SKM-1 (cell line): Measurements from ENCODE around the gene PTPRC.

Experiments used
- DNase-seq: peaks from one replicate; lab custom pipeline; 2025; ENCODE audit not compliant: unreplicated experiment; lab: John Stamatoyannopoulos, UW

Gene PTPRC

GRCh38 chr1:198754670-198755069 lies 115.8 kb downstream of the PTPRC start:
- DNase-seq: no peak

DNA sequence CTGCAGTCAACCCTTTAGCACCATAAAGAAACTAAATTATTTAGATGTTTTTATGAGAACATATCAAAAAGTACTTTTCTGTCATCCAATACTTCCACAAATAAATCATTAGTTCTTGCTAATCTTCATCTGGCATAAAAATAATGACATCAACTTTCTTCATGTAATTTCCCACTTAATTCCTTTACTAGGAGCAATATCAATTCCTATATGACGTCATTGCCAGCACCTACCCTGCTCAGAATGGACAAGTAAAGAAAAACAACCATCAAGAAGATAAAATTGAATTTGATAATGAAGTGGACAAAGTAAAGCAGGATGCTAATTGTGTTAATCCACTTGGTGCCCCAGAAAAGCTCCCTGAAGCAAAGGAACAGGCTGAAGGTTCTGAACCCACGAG lies 116.9 kb downstream of the PTPRC start:
- no peak for DNase-seq

DNA sequence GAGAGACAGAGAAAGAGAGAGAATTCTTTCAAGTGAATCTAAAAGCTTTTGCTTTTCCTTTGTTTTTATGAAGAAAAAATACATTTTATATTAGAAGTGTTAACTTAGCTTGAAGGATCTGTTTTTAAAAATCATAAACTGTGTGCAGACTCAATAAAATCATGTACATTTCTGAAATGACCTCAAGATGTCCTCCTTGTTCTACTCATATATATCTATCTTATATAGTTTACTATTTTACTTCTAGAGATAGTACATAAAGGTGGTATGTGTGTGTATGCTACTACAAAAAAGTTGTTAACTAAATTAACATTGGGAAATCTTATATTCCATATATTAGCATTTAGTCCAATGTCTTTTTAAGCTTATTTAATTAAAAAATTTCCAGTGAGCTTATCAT lies 117.6 kb downstream of the PTPRC start:
- DNase-seq: no peak

- no peak for DNase-seq
These were observed 123.2 kb downstream of the PTPRC start for GRCh38 chr1:198761859-198762616.

GRCh38 chr1:198763298-198763714 lies 124.5 kb downstream of the PTPRC start:
- DNase-seq: no peak

GRCh38 chr1:198764748-198765147 lies 125.9 kb downstream of the PTPRC start:
- DNase-seq: no peak

- no peak for DNase-seq
These were observed 126.6 kb downstream of the PTPRC start for GRCh38 chr1:198765416-198765815.

DNA sequence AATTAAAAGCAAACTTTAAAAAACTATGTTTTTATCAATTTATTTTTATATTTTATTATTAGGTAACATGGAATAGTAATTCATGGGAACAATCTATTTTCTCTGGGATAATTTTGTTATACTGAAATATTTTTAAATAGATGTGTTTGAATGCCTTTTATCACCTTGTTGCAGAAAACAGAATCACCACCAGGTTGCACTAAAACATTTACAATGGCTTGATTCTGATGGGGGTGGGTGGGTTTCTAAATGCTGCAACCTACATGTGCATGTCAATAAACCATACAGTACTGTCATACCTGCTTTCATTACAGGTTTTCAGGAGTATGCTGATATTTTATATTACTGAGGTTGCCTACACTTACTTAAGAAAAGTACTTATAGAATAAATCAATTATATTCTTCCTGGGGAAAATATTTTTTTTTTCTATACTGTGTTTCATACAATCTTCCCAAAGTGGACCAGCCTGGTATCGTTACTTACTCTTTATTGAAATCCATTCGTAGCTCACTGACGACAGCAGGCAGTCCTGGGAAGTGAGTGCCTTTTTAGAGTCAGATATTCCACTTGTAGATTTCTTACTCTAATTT lies 132.8 kb downstream of the PTPRC start:
- DNase-seq: peak; percentile 16

- no peak for DNase-seq
These were observed 133.8 kb downstream of the PTPRC start for GRCh38 chr1:198772626-198773025.

GRCh38 chr1:198773030-198773429 lies 134.2 kb downstream of the PTPRC start:
- no peak for DNase-seq

- no peak for DNase-seq
These were observed 134.7 kb downstream of the PTPRC start for GRCh38 chr1:198773523-198773922.

- DNase-seq: no peak
These were observed 135.6 kb downstream of the PTPRC start for GRCh38 chr1:198774421-198774820.

- no peak for DNase-seq
These were observed 136.8 kb downstream of the PTPRC start for GRCh38 chr1:198775606-198776005.

DNA sequence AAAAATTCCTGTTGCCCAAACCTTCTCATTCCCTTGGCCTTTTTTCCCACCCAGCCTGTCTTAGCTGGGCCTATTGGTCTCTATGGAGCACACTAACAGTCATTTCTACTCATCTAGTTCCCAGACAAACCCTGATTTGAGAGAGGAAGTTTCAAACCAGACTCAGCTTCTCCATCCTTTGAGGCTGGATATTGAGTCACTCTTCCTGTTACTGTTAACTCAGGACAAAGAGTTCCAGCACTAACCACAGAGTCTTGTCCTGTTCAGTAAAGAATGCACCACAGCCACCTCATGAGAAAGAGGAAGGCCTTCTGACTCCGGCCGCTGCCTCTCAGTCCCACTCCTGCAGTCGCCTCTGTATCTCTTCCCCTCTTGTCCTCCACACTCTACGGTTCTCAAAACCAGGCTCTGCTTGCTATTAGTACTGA lies 137.8 kb downstream of the PTPRC start:
- DNase-seq: peak; percentile 99

- DNase-seq: no peak
These were observed 139.2 kb downstream of the PTPRC start for GRCh38 chr1:198778049-198778448.

- no peak for DNase-seq
These were observed 141.5 kb downstream of the PTPRC start for GRCh38 chr1:198780376-198780775.

GRCh38 chr1:198788561-198789064 lies 149.8 kb downstream of the PTPRC start:
- DNase-seq: no peak

- no peak for DNase-seq
These were observed 154.9 kb downstream of the PTPRC start for GRCh38 chr1:198793714-198794113.

GRCh38 chr1:198794498-198794897 lies 155.7 kb downstream of the PTPRC start:
- no peak for DNase-seq

DNA sequence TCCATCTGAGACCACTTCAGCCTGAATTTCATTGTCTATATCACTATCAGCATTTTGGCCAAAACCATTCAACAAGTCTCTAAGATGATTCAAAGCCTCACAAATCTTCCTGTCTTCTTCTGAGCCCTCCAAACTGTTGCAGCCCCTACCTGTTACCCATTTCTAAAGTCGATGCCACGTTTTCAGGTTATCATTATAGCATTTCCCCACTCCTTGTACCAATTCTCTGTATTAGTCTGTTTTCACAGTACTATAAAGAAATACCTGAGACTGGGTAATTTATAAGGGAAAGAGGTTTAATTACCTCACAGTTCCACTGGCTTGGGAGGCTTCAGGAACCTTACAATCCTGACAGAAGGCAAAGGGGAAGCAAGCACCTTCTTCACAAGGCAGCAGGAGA lies 158.8 kb downstream of the PTPRC start:
- DNase-seq: no peak

GRCh38 chr1:198798923-198799386 lies 160.1 kb downstream of the PTPRC start:
- DNase-seq: no peak

DNA sequence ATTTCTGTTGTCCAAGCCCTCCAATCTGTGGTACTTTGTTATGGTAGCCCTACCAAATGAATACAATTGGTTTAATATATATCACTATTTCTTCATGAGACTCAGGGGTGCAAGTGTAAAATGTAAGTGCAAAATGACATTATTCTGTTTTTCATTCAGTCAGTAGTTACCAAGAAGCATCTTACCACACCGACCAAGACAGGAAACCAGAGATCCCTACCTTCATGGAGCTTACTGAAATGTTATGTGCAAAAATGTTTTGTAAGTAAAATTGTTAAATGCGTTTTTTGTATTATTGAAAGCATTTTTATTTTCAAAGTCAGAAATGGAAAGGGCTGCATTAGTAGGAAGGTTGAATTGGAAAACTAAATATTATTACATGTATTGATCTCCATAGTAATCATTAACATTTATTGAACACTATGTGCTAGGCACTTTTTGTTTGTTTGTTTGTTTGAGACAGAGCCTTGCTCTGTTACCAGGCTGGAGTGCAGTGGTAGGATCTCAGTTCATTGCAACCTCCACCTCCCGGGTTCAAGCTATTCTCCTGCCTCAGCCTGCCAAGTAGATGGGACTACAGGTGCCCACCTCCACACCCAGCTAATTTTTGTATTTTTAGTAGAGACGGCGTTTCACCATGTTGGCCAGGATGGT lies 166.8 kb downstream of the PTPRC start:
- no peak for DNase-seq
